Measurements from ENCODE around the gene BBOX1.

BBOX1 gene, protein sequence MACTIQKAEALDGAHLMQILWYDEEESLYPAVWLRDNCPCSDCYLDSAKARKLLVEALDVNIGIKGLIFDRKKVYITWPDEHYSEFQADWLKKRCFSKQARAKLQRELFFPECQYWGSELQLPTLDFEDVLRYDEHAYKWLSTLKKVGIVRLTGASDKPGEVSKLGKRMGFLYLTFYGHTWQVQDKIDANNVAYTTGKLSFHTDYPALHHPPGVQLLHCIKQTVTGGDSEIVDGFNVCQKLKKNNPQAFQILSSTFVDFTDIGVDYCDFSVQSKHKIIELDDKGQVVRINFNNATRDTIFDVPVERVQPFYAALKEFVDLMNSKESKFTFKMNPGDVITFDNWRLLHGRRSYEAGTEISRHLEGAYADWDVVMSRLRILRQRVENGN

GRCh38 chr11:27040302-27041115, at the start of gene BBOX1:
Gene BBOX1, plus strand, starts transcription at chr11:27040815. Its CDS starts 14,616 bp downstream, at chr11:27055431.
- no peak for TF ChIP-seq EZH2phosphoT487 (IDR thresholded peaks at IDR 0.05; ENCODE audit: borderline replicate concordance, low read length)
- TF ChIP-seq, protein P1, sequence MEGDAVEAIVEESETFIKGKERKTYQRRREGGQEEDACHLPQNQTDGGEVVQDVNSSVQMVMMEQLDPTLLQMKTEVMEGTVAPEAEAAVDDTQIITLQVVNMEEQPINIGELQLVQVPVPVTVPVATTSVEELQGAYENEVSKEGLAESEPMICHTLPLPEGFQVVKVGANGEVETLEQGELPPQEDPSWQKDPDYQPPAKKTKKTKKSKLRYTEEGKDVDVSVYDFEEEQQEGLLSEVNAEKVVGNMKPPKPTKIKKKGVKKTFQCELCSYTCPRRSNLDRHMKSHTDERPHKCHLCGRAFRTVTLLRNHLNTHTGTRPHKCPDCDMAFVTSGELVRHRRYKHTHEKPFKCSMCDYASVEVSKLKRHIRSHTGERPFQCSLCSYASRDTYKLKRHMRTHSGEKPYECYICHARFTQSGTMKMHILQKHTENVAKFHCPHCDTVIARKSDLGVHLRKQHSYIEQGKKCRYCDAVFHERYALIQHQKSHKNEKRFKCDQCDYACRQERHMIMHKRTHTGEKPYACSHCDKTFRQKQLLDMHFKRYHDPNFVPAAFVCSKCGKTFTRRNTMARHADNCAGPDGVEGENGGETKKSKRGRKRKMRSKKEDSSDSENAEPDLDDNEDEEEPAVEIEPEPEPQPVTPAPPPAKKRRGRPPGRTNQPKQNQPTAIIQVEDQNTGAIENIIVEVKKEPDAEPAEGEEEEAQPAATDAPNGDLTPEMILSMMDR (IDR thresholded peaks at IDR 0.05; ENCODE audit: low read depth, low read length, poor library complexity, severe bottlenecking) = no peak
- no peak within 1 kb of the TSS for H3K27ac ChIP-seq (ENCODE audit: low read depth, low read length)

GRCh38 chr11:26992031-26992541, 48.5 kb upstream of the BBOX1 start:
- H4K20me1 ChIP-seq (ENCODE audit: control insufficient read depth, insufficient read depth, low read depth, low read length) = no peaks in the 10 kb centered on the region
- H3K9me3 ChIP-seq (ENCODE audit: control insufficient read depth, insufficient read depth, low read length) = no peaks in the 10 kb centered on the region
- H3K9me2 ChIP-seq (replicated peaks; ENCODE audit: control insufficient read depth, low read length) = no peaks in the 10 kb centered on the region
- H3K4me2 ChIP-seq (ENCODE audit: low read length) = no peak overlapping the region
- no peak overlapping the region for H3K27ac ChIP-seq (ENCODE audit: low read depth, low read length)
- no peaks in the 10 kb centered on the region for H3K36me3 ChIP-seq (ENCODE audit: control insufficient read depth, low read length)
- TF ChIP-seq, protein P1 (IDR thresholded peaks at IDR 0.05; ENCODE audit: low read depth, low read length, poor library complexity, severe bottlenecking) = no peak
- no peak for TF ChIP-seq EZH2phosphoT487 (IDR thresholded peaks at IDR 0.05; ENCODE audit: borderline replicate concordance, low read length)
- H3K4me3 ChIP-seq (ENCODE audit: low read length) = no peak overlapping the region
- H3K79me2 ChIP-seq (ENCODE audit: control insufficient read depth, low read length) = no peaks in the 10 kb centered on the region
- no peaks in the 10 kb centered on the region for H3F3A ChIP-seq (ENCODE audit: control insufficient read depth, insufficient read depth)
- H3K27me3 ChIP-seq (ENCODE audit: control insufficient read depth, low read length) = no peaks in the 10 kb centered on the region
- H3K4me1 ChIP-seq (ENCODE audit: control insufficient read depth, low read length) = no peaks in the 10 kb centered on the region

More at GRCh38 chr11:27040302-27041115, at the start of gene BBOX1:
- H3K4me1 ChIP-seq (ENCODE audit: control insufficient read depth, low read length) = no peaks in the 10 kb centered on the region
- no peaks in the 10 kb centered on the region for H3K79me2 ChIP-seq (ENCODE audit: control insufficient read depth, low read length)
- no peak within 1 kb of the TSS for H3K4me3 ChIP-seq (ENCODE audit: low read length)
- no peaks in the 10 kb centered on the region for H3K36me3 ChIP-seq (ENCODE audit: control insufficient read depth, low read length)
- H3K9me3 ChIP-seq (ENCODE audit: control insufficient read depth, insufficient read depth, low read length) = no peaks in the 10 kb centered on the region
- no peaks in the 10 kb centered on the region for H3F3A ChIP-seq (ENCODE audit: control insufficient read depth, insufficient read depth)
- H3K9me2 ChIP-seq (replicated peaks; ENCODE audit: control insufficient read depth, low read length) = no peaks in the 10 kb centered on the region
- H3K27me3 ChIP-seq (ENCODE audit: control insufficient read depth, low read length) = no peaks in the 10 kb centered on the region
- no peaks in the 10 kb centered on the region for H4K20me1 ChIP-seq (ENCODE audit: control insufficient read depth, insufficient read depth, low read depth, low read length)
- no peak within 1 kb of the TSS for H3K4me2 ChIP-seq (ENCODE audit: low read length)

- H3K4me2 ChIP-seq (ENCODE audit: low read length) = no peak within 1 kb of the TSS
- no peak within 1 kb of the TSS for H3K4me3 ChIP-seq (ENCODE audit: low read length)
- TF ChIP-seq, protein P1 (IDR thresholded peaks at IDR 0.05; ENCODE audit: low read depth, low read length, poor library complexity, severe bottlenecking) = no peak
- no peak for TF ChIP-seq EZH2phosphoT487 (IDR thresholded peaks at IDR 0.05; ENCODE audit: borderline replicate concordance, low read length)
- no peaks in the 10 kb centered on the region for H3F3A ChIP-seq (ENCODE audit: control insufficient read depth, insufficient read depth)
- no peaks in the 10 kb centered on the region for H4K20me1 ChIP-seq (ENCODE audit: control insufficient read depth, insufficient read depth, low read depth, low read length)
- H3K27ac ChIP-seq (ENCODE audit: low read depth, low read length) = no peak within 1 kb of the TSS
- no peaks in the 10 kb centered on the region for H3K9me2 ChIP-seq (replicated peaks; ENCODE audit: control insufficient read depth, low read length)
- no peaks in the 10 kb centered on the region for H3K36me3 ChIP-seq (ENCODE audit: control insufficient read depth, low read length)
- no peaks in the 10 kb centered on the region for H3K79me2 ChIP-seq (ENCODE audit: control insufficient read depth, low read length)
- no peaks in the 10 kb centered on the region for H3K9me3 ChIP-seq (ENCODE audit: control insufficient read depth, insufficient read depth, low read length)
- no peaks in the 10 kb centered on the region for H3K4me1 ChIP-seq (ENCODE audit: control insufficient read depth, low read length)
- no peaks in the 10 kb centered on the region for H3K27me3 ChIP-seq (ENCODE audit: control insufficient read depth, low read length)
These were observed 46.6 kb upstream of the BBOX1 start, which contains the start of gene FIBIN for GRCh38 chr11:26993965-26994457. Gene FIBIN, plus strand, starts transcription at chr11:26994112. Its CDS starts 415 bp downstream, at chr11:26994527.
